IPS-18c (cell line): ENCODE data around the gene HHLA2.
"Not testable (repeated sequence)": the region's sequence is repeated elsewhere in the genome, so short reads cannot be mapped to it uniquely, and the experiment has no call there.

Experiments
- H3K4me3 ChIP-seq: 2 replicates; pipeline ENCODE4 v1.7.0; 2013; ENCODE audit warnings: low read depth, mild to moderate bottlenecking, low read length, moderate library complexity; ENCODE audit not compliant: insufficient read depth
- H3K9me3 ChIP-seq: one replicate; pipeline ENCODE4 v1.6.1; 2013; ENCODE audit warnings: mild to moderate bottlenecking, low read length, moderate library complexity; ENCODE audit not compliant: control insufficient read depth, insufficient read depth

HHLA2 gene

GRCh38 chr3:108376026-108376425, 79.7 kb downstream of the HHLA2 start:
- Histone ChIP-seq H3K4me3 (no peak overlapping the region), H3K9me3 (no peaks in the 10 kb centered on the region)

DNA sequence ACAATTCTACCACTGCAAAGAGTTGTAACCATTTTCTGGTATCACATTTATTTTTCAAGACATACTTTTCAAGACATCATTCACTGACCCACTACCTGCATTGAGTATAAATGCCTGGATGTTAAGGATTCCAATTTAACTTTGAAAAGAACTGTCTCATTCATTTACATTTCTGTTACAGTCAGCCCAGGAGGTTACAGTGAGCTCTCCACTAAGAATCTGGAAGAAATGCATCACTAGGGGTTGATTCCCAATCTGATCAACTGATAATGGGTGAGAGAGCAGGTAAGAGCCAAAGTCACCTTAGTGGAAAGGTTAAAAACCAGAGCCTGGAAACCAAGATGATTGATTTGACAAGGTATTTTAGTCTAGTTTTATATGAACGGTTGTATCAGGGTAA, 81.0 kb downstream of the HHLA2 start:
- H3K4me3 ChIP-seq, result no peak overlapping the region
- no peaks in the 10 kb centered on the region for H3K9me3 ChIP-seq

- H3K4me3 ChIP-seq, result no peak overlapping the region
- H3K9me3 ChIP-seq, result no peaks in the 10 kb centered on the region
These were observed 82.0 kb downstream of the HHLA2 start for GRCh38 chr3:108378153-108378951.

DNA sequence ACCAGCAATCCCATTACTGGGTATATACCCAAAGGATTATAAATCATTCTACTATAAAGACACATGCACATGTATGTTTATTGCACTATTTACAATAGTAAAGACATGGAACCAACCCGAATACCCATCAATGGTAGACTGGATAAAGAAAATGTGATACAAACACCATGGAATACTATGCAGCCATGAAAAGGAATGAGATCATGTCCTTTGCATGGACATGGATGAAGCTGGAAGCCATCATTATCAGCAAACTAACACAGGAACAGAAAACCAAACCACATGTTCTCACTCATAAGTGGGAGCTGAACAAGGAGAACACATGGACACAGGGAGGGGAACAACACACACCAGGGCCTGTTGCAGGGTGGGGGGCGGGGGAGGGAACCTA, 82.6 kb downstream of the HHLA2 start:
- not testable (repeated sequence) for H3K4me3 ChIP-seq, H3K9me3 ChIP-seq

DNA sequence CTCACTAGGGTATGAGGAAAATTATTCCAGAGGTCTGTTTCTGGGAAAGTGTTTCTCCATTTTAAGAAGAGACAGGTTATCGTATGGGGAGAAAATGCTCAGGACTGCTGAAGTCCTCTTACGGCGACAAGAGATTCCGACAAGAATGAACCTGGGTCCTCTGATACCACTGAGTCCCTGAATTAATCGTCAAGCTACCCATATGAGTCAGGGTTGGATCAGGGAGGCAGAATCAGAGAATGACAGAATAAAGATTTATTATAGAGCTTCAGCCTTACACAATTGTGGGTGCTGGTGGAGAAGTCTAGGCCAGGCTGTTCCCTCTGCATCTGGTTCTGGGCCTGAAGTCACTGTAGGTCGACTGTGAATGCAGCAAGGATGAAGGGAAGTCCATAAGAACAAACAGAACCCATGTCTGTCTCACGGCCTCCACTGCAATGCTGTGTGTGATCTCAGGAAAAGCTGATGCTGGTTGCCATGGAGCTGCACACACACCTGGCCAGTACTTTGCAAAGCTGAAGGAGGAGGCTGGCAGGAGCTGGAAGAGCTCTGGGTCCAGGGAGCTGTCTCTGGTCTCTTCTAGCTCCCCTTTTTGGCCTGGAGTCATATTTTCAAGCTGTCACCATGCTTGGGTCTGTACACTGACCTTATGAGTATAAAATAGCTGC, 83.9 kb downstream of the HHLA2 start:
- no peak overlapping the region for H3K4me3 ChIP-seq
- no peaks in the 10 kb centered on the region for H3K9me3 ChIP-seq

DNA sequence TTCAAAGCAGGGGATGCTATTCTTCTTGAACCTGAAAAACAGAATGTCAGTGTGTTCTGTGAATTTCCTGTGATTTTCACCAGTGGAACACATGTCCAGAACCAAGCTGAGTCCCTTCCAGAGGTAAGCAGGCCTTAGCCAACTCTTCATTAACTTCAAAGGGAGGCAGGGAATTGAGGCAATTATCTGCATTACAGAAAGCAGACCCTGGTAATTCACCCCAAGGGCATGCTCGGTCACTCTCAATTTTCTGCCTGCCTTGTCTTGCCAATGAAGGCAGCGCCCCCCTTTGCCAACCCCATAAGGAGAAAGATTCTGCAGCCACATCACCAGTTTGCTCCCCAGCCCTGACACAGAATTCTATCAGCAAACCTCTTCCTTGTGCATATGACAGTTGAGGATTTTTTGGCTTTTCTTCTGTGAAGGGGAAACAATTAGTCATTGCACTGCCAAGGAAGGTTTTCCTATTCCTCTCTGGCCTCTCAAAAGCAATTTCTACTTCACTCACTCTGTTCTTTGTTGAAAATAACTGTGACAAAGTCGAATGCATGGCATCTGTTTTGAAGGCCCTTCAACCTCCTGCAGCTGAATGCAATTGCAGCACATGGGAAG, 85.3 kb downstream of the HHLA2 start:
- no peaks in the 10 kb centered on the region for H3K9me3 ChIP-seq
- no peak overlapping the region for H3K4me3 ChIP-seq

- Histone ChIP-seq H3K9me3 (no peaks in the 10 kb centered on the region), H3K4me3 (no peak overlapping the region)
These were observed 87.0 kb downstream of the HHLA2 start for GRCh38 chr3:108383306-108383705.

GRCh38 chr3:108387063-108387462, 90.7 kb downstream of the HHLA2 start:
- no peak overlapping the region for H3K4me3 ChIP-seq
- no peaks in the 10 kb centered on the region for H3K9me3 ChIP-seq

- H3K4me3 ChIP-seq, result no peak overlapping the region
- H3K9me3 ChIP-seq, result no peaks in the 10 kb centered on the region
These were observed 92.1 kb downstream of the HHLA2 start for GRCh38 chr3:108388136-108389132.

DNA sequence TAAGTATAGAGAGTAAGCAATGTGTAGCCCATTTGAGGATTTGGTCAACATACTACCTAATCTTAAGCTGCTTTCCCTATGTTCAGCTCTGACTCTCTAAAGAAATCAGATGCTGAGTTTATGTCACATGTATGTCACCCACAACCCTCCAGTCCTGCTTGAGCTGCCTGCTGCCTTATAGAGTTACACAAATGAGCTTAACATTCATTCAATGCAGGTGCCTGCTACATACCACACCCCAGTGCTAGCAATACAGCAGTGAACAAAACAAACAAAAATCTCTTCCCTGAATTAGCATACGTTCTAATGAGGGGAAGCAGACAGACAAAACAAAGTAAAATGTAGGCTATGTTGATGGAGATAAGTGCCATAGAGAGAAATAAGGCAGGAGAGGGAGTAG, 93.0 kb downstream of the HHLA2 start:
- H3K9me3 ChIP-seq, result no peaks in the 10 kb centered on the region
- no peak overlapping the region for H3K4me3 ChIP-seq

GRCh38 chr3:108391917-108392593, 95.7 kb downstream of the HHLA2 start:
- Histone ChIP-seq H3K4me3 (no peak overlapping the region), H3K9me3 (no peaks in the 10 kb centered on the region)

DNA sequence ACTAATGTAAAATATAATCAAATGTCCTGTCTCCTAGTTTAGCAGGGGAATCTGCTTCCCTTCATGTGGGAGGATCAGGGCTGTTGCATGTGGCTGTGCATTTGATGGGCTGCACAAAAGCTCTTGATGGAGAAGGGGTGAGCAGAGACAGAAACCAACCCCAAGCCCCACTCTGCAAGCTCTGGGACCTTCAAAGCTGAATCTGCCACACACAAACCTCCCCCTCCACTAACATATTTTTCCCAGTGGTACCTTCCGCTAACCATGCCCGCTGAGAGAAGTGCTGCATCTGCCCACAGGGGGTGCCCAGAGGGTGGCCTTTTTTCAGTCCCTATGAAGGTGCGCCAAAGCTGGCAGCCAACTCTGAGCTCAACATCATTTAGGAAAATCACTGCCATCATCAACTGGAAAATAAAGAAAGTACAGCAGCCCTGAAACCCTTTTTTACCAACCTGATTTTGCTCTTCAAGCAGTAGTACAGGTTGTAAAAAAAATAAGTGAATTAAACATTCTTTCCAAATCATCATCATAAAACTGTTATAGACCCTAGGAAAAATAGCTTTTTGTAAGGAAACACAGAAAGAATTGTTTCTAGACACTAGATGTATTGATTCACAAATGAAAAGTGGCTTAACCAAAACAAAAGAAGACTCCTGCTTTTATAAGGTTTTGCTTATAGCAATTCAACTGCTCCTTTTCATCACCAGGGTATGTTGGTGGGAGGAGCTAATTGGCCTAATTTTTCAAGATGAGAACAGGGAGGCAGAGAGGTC, 97.0 kb downstream of the HHLA2 start:
- Histone ChIP-seq H3K9me3 (no peaks in the 10 kb centered on the region), H3K4me3 (no peak overlapping the region)

DNA sequence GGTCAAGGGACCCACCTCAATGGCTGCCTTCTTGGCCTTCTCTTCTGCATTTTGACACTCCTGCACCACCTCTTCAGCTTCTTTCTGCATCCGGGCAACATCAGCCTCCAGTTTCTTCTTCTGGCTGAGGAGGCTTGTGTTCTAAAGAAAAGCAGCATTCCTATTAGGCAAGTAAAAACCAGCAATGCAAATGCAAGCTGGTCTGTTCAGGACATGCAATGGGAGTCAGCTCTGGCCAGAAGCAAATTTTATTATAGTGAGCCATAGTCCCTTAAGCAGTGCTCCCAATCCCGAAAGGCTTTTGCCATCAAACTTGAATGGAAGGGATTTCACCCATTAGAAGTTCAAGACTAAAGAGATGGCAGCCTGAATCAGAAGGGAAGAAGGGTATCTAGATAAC, 97.7 kb downstream of the HHLA2 start:
- no peaks in the 10 kb centered on the region for H3K9me3 ChIP-seq
- H3K4me3 ChIP-seq, result no peak overlapping the region

DNA sequence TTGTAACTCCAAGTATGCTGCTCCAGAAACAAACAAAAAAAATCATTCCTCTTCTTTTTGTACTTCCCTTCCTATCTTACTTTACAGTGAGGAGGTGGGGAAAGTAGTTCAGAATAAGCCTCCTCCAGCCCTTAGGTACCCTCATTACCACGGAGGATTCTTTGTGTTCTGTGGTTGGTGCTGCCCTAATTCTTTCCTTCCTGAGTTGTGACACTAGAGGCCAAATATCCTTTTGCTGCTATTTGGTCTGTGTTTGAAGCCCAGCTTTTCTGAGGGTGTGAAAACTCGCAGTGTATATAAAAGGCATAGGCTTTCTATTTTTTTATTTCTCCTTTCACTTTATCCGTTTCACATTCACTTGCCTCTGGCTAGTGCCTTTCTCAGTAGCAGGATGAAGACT, 98.2 kb downstream of the HHLA2 start:
- no peak overlapping the region for H3K4me3 ChIP-seq
- H3K9me3 ChIP-seq, result no peaks in the 10 kb centered on the region

DNA sequence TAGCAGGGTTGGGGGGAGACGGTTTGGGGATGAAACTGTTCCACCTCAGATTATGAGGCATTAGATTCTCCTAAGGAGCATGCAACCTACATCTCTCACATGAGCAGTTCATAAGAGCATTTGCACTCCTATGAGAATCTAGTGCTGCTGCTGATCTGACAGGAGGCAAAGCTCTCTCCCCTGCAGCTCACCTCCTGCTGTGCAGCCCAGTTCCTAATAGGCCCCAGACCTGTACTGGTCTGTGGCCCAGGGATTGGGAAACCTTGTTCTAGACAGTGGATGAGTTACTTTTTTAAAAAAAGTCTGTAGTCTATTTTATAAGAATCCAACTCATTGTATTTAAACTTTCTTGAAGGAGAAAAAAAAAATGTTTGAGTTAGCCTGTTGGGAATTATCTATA, 100.0 kb downstream of the HHLA2 start:
- Histone ChIP-seq H3K4me3 (no peak overlapping the region), H3K9me3 (no peaks in the 10 kb centered on the region)

DNA sequence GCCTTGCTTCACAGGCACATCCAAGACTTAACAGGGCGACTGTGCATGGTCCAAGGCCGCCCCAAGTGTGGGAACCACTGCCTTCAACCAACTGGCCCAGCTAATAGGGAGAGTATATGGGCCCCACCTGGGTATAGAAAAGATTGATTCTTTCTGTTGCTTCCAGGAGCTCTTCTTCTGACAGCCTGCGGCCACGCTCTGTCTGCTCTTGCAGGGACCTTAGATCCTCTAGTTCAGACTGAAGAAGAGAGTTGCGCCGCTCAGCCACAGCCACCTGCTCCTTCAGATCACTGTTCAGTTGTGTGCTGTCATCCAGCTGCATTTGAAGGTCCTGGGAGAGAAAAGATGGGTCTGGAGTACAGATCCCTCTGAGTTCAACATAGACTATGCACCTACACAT, 102.2 kb downstream of the HHLA2 start:
- Histone ChIP-seq H3K9me3 (no peaks in the 10 kb centered on the region), H3K4me3 (no peak overlapping the region)
